Stimulated activated naive CD8-positive, alpha-beta T cell treated with anti-CD3 and anti-CD28 coated beads, Interleukin-15, Interleukin-2, amounts not matched to agents 100 ng/mL and 50 ng/mL, for 24 hours (primary cell): Measurements from ENCODE around the gene PRTG.
A peak's percentile ranks its signal among the peaks of the same experiment; 100 is the strongest.
"Not testable (repeated sequence)": the region's sequence is repeated elsewhere in the genome, so short reads cannot be mapped to it uniquely, and the experiment has no call there.

ENCODE experiments used
- H3K27ac Mint-ChIP-seq: one replicate; pipeline ENCODE4 v1.8.0; 2021; ENCODE audit warnings: mild to moderate bottlenecking, mixed read lengths
- H3K27me3 Mint-ChIP-seq: one replicate; pipeline ENCODE4 v1.8.0; 2021; ENCODE audit warnings: mixed read lengths
- H3K36me3 Mint-ChIP-seq: one replicate; pipeline ENCODE4 v1.8.0; 2021; ENCODE audit warnings: low read depth, mixed read lengths
- H3K4me1 Mint-ChIP-seq: one replicate; pipeline ENCODE4 v1.8.0; 2021; ENCODE audit warnings: low read depth, mixed read lengths
- H3K4me3 Mint-ChIP-seq: one replicate; pipeline ENCODE4 v1.8.0; 2021; ENCODE audit warnings: mild to moderate bottlenecking, mixed read lengths
- H3K9me3 Mint-ChIP-seq: one replicate; pipeline ENCODE4 v1.8.0; 2021; ENCODE audit warnings: mixed read lengths

The PRTG gene

DNA sequence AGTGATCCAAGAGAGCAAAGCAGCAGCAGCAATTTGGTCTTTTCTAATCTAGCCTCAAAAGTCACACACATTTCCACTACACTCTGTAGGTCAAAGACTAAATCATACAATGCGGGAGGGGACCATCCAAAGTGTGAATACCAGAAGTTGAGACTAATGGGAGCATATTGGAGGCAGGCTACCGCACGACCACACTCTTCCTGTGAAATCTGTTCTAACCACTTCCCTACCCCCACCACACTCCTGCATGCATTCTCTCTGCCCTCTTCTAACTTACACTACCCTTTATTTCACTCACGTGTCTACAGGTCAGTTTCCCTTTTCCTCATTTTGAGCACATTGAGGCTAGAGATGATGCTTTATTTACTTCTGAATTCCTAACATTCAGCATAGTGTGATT lies 23.7 kb upstream of the PRTG start:
- peaks cover 4% of the 10 kb centered on the region for H3K4me1 Mint-ChIP-seq
- H3K27me3 Mint-ChIP-seq: peaks cover 9% of the 10 kb centered on the region
- H3K9me3 Mint-ChIP-seq: no peaks in the 10 kb centered on the region
- no peak overlapping the region for H3K4me3 Mint-ChIP-seq
- H3K36me3 Mint-ChIP-seq: no peaks in the 10 kb centered on the region
- no peak overlapping the region for H3K27ac Mint-ChIP-seq

DNA sequence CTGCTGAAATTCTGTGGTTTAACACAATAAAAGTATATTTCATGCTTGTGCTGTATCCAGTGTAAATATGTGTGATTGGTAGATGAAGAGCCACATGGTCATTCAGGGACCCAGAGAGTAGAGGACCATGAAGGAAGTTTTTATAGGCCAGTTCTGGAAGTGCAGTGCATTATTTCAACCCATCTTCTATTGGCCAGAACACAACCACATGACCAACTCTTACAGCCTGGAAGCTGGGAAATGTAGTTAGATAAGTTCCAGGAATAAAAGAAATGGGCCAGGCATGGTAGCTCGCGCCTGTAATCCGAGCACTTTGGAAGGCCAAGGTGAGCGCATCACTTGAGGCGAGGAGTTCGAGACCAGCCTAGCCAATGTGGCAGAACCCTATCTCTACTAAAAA lies 21.4 kb upstream of the PRTG start:
- no peak overlapping the region for H3K4me3 Mint-ChIP-seq
- no peaks in the 10 kb centered on the region for H3K9me3 Mint-ChIP-seq
- H3K36me3 Mint-ChIP-seq: no peaks in the 10 kb centered on the region
- peaks cover 4% of the 10 kb centered on the region for H3K4me1 Mint-ChIP-seq
- no peak overlapping the region for H3K27ac Mint-ChIP-seq
- no peaks in the 10 kb centered on the region for H3K27me3 Mint-ChIP-seq

DNA sequence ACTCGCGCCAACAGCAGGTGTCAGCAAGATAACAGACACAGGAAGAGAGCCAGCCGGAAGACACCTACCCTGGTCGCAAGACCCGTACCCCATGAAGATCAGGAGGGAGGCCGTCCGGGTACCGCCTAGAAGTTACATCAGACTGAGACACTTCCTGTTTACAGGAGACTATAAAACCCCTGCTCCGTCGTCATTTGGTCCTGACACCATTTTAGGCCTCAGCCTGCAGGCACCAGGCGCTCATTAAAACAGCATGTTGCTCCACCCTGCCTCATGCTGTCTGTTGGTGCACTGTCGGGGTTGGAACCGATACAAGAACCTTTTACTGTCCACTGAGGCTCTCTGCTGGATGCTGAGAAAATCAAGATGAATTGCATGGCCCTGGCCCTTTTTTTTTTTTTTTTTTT lies 15.6 kb upstream of the PRTG start:
- Mint-ChIP-seq H3K27ac (no peak overlapping the region), H3K4me1 (no peaks in the 10 kb centered on the region), H3K9me3 (no peaks in the 10 kb centered on the region), H3K36me3 (no peaks in the 10 kb centered on the region), H3K27me3 (no peaks in the 10 kb centered on the region), H3K4me3 (no peak overlapping the region)

DNA sequence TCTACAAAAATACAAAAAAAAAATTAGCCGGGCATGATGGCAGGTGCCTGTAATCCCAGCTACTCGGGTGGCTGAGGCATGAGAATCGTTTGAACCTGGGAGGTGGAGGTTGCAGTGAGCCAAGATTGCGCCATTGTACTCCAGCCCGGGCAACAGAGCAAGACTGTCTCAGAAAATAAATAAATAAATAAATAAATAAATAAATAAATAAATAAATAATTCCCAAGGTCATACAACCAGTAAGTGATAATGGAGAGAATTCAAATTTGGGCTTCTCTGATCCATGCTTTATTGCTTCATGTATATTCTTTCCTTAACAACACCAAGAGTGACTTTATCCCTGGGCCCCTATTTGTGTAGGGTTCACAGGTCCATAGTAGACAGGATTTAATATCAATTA lies 10.5 kb upstream of the PRTG start:
- not testable (repeated sequence) for H3K4me3 Mint-ChIP-seq, H3K27ac Mint-ChIP-seq, H3K4me1 Mint-ChIP-seq, H3K9me3 Mint-ChIP-seq, H3K27me3 Mint-ChIP-seq, H3K36me3 Mint-ChIP-seq

DNA sequence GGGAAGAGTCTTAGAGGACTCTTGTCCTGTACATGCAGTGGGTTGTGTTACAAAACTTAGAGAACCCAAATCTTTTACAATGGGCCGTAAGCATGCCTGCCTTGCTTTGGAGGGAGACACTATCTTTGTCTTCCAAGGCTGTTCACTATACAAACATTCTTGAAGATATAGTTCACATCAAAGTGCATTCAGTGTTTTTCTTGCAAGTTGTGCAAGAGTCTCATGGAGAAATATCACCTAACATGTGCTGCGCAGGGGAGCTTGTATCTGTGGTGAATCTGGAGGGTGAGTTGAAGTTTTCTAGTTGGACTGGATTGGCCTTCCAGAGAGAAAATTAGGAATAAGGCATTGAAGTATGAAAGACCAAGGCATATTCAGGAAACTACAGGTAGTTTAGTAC lies 7.8 kb upstream of the PRTG start:
- no peaks in the 10 kb centered on the region for H3K4me1 Mint-ChIP-seq
- H3K27me3 Mint-ChIP-seq: peaks cover 10% of the 10 kb centered on the region
- H3K4me3 Mint-ChIP-seq: no peak overlapping the region
- H3K36me3 Mint-ChIP-seq: no peaks in the 10 kb centered on the region
- H3K9me3 Mint-ChIP-seq: no peaks in the 10 kb centered on the region
- no peak overlapping the region for H3K27ac Mint-ChIP-seq

DNA sequence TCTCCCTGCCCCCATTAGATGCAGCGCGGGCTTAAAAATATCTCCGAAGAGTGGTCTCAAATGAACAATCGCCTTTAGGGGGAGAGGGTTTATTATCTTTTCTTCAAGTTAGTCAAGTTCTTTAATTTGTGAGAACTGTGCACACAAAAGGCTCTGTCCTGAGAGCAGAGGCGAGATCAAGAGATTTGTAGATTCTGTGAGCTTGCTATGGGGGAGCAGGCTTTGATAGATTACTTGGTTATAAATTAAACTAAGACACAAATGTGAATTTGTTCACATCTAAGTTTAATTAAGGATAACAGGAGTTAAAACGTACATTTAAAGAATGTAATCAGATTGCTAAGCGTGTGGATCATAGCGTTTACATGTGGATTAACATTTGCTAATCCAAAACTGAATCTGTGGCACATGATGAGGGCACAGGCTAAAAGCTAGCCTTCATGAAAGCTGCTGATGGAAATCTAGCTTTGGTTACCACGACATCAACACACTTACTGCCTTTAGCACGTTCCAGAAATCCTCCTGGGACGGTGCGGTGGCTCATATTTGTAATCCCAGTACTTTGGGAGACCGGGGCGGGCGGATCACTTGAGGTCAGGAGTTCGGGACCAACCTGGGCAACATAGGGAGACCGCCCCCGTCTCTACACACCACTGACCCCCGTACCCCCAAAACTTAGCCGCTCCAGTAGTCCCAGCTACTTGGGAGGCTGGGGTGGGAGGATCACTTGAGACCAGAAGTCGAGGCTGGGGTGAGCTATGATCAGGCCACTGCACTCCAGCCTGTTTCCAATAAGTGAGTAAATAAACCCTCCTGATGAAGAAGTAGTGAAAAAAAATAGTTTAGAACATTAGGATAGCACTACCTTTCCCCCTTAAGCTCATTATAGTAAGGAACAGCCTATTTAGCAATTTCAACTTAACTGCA lies 1.0 kb upstream of the PRTG start:
- no peaks in the 10 kb centered on the region for H3K4me1 Mint-ChIP-seq
- peaks cover 25% of the 10 kb centered on the region for H3K27me3 Mint-ChIP-seq
- no peak overlapping the region for H3K27ac Mint-ChIP-seq
- no peaks in the 10 kb centered on the region for H3K9me3 Mint-ChIP-seq
- peak overlapping the region; percentile 50 for H3K4me3 Mint-ChIP-seq
- H3K36me3 Mint-ChIP-seq: no peaks in the 10 kb centered on the region

DNA sequence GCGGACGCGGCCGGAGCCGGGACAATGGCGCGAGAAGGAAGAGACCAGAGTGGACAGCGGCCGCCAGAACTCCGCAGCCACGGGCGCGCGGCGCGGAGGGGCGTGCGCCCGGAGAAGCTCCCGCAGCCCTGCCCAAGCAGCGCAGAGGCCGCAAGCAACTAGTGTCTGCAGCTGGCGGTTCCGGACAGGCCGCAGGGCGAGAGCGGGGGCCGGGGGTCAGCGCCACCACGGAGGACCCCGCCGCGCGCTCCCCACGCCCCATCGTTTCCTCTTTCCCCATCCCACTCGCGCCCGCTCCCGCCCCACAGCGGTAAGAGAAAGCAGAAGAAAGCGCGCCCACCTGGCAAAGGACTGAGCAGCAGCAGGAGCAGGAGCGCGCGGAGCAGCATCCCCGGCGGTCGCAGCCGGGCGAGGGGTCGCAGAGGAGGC lies 440 bp downstream of the PRTG start:
- Mint-ChIP-seq H3K9me3 (no peaks in the 10 kb centered on the region), H3K36me3 (no peaks in the 10 kb centered on the region), H3K4me1 (no peaks in the 10 kb centered on the region), H3K27me3 (peaks cover 27% of the 10 kb centered on the region), H3K27ac (no peak overlapping the region), H3K4me3 (no peak overlapping the region)

DNA sequence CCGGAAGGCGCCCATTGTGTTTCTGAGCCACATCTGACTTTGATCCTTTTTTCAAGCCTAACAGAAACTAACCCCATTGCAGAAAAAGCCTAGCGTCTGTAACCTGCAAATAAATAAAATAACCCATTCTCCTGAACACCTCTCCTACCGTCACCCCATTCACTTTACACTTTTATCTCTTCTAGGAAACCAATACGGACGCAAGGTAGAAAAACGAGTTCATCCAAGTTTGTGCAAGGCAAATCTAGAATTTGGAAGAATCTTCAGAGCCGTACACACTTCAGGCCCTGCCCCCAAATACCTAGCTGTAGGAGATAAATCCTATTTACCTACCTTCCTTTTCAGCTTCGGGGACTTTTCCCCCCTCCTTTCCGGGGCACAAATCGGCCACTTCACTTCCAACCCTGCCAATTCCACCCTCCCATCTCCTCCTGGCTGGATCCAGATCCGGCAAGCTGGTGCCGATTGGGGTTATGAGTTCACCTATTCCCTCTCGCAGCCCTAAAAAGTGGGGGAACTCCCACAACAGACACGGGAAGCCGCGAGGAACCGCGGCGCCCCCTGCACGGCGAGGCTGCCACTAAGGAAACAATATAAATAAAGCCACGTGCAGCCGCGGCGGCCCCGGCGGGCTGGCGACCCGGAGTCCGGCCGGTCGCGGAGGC lies 987 bp downstream of the PRTG start:
- Mint-ChIP-seq H3K4me3 (no peak overlapping the region), H3K9me3 (no peaks in the 10 kb centered on the region), H3K27ac (no peak overlapping the region), H3K27me3 (peaks cover 30% of the 10 kb centered on the region), H3K36me3 (no peaks in the 10 kb centered on the region), H3K4me1 (no peaks in the 10 kb centered on the region)

DNA sequence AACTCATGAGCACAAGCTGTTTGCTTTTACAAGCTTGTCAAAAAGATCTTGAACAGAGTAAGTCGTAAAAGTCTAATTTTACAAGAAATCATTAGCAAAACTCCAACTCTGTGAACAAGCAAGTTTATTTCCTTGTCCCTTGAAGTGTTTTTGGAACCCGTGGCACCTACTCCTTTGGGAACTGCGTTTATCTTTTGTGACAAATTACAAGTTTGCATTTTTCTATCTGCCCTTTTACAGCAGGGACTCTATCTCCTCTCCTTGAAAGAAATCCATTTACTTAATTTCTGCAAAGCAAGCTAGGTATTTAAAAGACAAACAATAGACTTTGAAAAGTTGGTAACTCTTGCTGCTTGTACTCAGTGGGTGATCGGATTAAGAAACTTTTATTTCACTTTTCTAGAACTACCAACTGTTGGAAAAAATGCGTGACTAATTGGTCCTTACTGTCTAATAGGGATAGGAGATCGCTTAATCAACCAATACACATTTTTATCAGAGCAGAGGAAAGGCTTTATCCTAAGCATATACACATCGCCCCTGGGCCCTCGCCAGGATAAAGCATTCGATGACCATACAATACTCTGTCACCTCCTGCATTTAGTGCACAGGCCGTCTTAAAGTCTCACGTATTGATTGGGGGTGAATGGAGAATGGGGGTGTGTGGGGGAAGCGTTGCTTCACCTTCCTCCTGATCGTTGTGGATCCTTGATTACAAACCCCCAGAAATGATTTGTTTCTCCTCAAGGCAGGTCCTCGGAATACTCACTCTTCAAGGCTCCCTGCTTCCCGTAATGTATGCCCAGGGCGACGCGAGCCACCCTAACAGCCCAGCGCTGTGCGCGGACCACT lies 1.7 kb downstream of the PRTG start:
- peaks cover 35% of the 10 kb centered on the region for H3K27me3 Mint-ChIP-seq
- H3K36me3 Mint-ChIP-seq: no peaks in the 10 kb centered on the region
- H3K9me3 Mint-ChIP-seq: no peaks in the 10 kb centered on the region
- no peak overlapping the region for H3K4me3 Mint-ChIP-seq
- no peaks in the 10 kb centered on the region for H3K4me1 Mint-ChIP-seq
- no peak overlapping the region for H3K27ac Mint-ChIP-seq

DNA sequence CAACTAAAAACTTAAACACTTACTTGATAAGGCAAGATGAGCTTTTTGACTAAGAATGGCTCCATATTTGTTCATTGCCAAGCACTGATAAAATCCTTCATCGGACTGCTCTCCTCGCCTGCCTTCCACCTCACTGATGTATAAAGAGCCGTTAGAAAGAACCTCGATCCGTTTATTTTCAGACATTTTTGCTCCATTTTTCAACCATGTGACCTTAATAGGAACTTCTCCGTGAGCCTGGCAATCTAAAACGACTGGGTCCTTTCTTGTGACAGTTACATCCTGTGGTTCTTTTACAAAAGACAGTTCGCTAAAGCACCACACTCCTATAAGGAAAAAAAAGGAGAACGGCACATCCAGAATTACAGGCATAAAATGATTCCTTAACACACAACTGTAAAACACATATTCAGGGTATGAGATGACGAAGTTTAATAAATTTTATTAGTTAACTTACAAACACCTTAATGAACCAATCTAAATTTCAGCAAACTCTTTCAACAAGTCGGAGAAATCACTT lies 2.5 kb downstream of the PRTG start:
- H3K36me3 Mint-ChIP-seq: no peaks in the 10 kb centered on the region
- H3K27me3 Mint-ChIP-seq: peaks cover 39% of the 10 kb centered on the region
- no peaks in the 10 kb centered on the region for H3K9me3 Mint-ChIP-seq
- H3K4me1 Mint-ChIP-seq: no peaks in the 10 kb centered on the region
- H3K4me3 Mint-ChIP-seq: no peak overlapping the region
- H3K27ac Mint-ChIP-seq: no peak overlapping the region

DNA sequence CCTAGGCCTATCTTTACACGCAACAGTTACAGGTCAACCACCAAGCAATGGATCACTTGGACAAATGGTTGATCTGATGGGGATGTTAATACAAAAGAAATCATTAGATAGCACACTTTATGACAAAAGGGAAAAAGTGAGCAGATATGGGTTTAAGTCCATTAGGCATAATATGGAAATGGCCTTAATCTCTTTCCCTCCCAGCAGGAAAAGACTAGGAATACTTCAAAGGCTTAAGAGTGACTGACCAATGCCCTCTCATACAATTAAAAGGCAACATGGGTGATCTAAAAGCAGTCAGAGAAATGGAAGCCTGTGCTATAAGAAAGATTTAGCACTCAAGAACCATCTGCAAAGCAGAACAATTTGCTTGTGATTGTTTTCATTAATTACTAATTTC lies 3.3 kb downstream of the PRTG start:
- Mint-ChIP-seq H3K4me3 (no peak overlapping the region), H3K9me3 (no peaks in the 10 kb centered on the region), H3K36me3 (no peaks in the 10 kb centered on the region), H3K4me1 (no peaks in the 10 kb centered on the region), H3K27ac (no peak overlapping the region), H3K27me3 (peaks cover 35% of the 10 kb centered on the region)

DNA sequence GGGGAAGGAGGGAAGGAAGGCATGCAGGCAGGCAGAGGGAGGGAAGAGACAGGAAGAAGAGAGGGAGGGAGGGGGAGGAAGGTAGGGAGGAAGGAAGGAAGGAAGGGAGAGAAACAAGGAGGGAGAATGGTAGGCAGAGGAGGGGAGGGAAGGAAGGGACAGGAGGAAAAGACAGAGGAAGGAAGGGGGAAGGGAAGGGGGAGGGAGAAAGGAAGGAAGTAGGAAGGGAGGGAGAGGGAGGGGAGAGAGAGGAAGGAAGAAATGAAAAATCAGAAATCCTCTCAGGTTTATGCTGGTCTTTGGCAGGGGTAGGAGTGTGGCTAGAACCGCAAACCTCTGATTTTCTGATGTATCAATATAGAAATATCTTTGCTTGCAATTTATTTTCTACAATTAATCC lies 4.2 kb downstream of the PRTG start:
- H3K36me3 Mint-ChIP-seq: no peaks in the 10 kb centered on the region
- H3K27me3 Mint-ChIP-seq: peaks cover 29% of the 10 kb centered on the region
- no peak overlapping the region for H3K4me3 Mint-ChIP-seq
- H3K9me3 Mint-ChIP-seq: no peaks in the 10 kb centered on the region
- no peaks in the 10 kb centered on the region for H3K4me1 Mint-ChIP-seq
- no peak overlapping the region for H3K27ac Mint-ChIP-seq

DNA sequence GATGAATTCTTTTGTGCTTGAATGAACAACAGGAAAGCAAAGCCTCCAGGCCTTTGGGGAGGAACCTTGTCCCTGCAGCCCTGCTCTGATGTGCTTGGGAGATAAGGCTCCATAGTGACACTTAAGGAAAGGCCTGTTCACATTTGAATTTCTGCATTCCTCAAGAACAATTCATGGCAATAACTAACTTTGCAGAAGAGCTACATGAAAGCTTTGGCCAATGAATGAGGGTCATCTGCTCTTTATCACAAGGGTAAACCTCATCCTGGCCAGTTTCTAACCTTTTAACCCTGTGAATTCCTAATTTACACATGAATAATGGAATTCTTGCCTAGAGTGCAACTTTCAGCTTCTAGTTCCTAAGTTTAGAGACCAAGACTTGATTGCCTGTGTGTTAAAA lies 5.6 kb downstream of the PRTG start:
- Mint-ChIP-seq H3K4me3 (no peak overlapping the region), H3K27ac (no peak overlapping the region), H3K36me3 (no peaks in the 10 kb centered on the region), H3K27me3 (peaks cover 27% of the 10 kb centered on the region), H3K4me1 (no peaks in the 10 kb centered on the region), H3K9me3 (no peaks in the 10 kb centered on the region)

DNA sequence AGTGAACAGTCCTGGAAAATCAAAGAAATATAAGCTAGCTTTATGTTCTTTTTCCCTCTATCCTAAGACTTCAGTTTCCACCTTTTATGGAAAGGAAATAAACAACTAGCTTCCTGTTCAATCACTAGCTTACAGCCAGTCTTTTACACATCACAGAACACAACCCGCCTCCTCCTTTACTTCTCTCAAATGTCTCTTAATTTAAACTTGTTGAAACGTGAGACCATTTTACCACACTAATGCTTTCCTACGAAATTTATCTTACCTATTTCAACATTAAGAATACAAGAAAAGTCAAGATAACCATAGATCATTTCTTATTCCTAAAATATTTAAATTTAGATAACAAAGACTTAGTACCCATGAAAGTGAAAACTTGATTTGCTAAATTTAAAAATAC lies 6.2 kb downstream of the PRTG start:
- H3K9me3 Mint-ChIP-seq: no peaks in the 10 kb centered on the region
- H3K4me1 Mint-ChIP-seq: no peaks in the 10 kb centered on the region
- H3K4me3 Mint-ChIP-seq: no peak overlapping the region
- H3K36me3 Mint-ChIP-seq: no peaks in the 10 kb centered on the region
- no peak overlapping the region for H3K27ac Mint-ChIP-seq
- peaks cover 29% of the 10 kb centered on the region for H3K27me3 Mint-ChIP-seq

DNA sequence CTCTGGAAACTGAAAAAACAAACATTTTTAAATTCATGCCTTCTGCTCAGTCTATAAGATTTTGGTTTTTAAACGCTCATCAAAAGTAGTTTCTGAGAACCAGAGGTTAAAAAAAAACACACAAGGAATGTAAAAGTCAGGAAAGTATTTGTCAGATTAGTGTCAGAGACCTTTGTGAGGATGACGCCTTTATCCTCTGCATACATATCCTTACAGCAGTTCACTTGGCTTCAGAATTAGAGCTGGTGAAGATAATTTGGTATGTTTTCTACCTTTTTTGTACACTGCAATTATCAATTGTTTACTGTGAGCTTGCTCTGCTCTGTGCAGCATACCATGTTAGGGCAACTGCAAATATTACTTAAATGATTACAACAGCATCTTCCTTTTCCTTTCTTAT lies 8.3 kb downstream of the PRTG start:
- Mint-ChIP-seq H3K36me3 (no peaks in the 10 kb centered on the region), H3K9me3 (no peaks in the 10 kb centered on the region), H3K27me3 (peaks cover 30% of the 10 kb centered on the region), H3K27ac (no peak overlapping the region), H3K4me1 (no peaks in the 10 kb centered on the region), H3K4me3 (no peak overlapping the region)
